K562 (cell line): Measurements from ENCODE around the gene SEC23IP. TPM values are rescaled to one million over a fixed set of nuclear protein-coding genes. Genes with fewer than 3 reads are reported as not detected.

Source experiments
- ATAC-seq: fragments of 200-7000 bp; cut with Tn5 transposase; 3 replicates; pipeline ENCODE4 v1.9.1; 2020; ENCODE audit warnings: moderate library complexity
- BruUV-seq: library from RNA; stranded (reverse); fragments of 400-500 nt; replicated peaks from 2 replicates; lab custom pipeline; 2021; lab: Mats Ljungman, UMichigan
- CTCF ChIA-PET: fragments of 300-600 bp; formaldehyde crosslinking; extraction: SDS; loops from one replicate; lab custom pipeline; 2021; ENCODE audit warnings: low intra/inter-chr PET ratio; lab: Yijun Ruan, JAX
- POLR2A ChIA-PET: fragments of 300-600, 350-650 bp; sonication (Branson Sonifier 250); formaldehyde crosslinking; extraction: SDS; loops from one replicate; lab custom pipeline; 2021; ENCODE audit warnings: antibody characterized with exemption, inconsistent platforms; lab: Yijun Ruan, JAX
- DNase-seq, 4 experiments: peaks; one replicate each; pipeline versions ENCODE4 v3.0.0 to v3.0.0-alpha.2; 2011 to 2018; ENCODE audit warnings: low spot score in 3 of 4, mixed read lengths in 3 of 4; ENCODE audit errors: extremely low read depth in 1 of 4
- FAIRE-seq: peaks from 2 replicates; lab custom pipeline; 2011; peaks lifted over from hg19 to GRCh38; lab: Jason Lieb, UNC
- H2AFZ ChIP-seq: 2 replicates; pipeline ENCODE4 v1.6.0; 2011; ENCODE audit warnings: low read depth, low read length, control low read depth, inconsistent platforms
- H3K27ac ChIP-seq: fragments of 200-600 bp; 3 replicates; pipeline ENCODE4 v1.8.0; 2011; ENCODE audit warnings: low read depth, mild to moderate bottlenecking, control low read depth, inconsistent platforms, low read length, moderate library complexity, mixed read lengths; ENCODE audit errors: extremely low read depth
- H3K27me3 ChIP-seq, 2 experiments: fragments of 300-600 bp in 1 of 2; 2 replicates in 1 of 2; 3 replicates in 1 of 2; pipeline versions ENCODE4 v1.6.0 to v1.8.0; 2011; ENCODE audit warnings: inconsistent platforms in 2 of 2, low read length in 2 of 2, mild to moderate bottlenecking in 1 of 2, mixed read lengths in 1 of 2, moderate library complexity in 1 of 2; ENCODE audit not compliant: control insufficient read depth in 2 of 2, insufficient read depth in 2 of 2
- H3K36me3 ChIP-seq: fragments of 300-600 bp; 3 replicates; pipeline ENCODE4 v1.8.0; 2011; ENCODE audit warnings: mild to moderate bottlenecking, low read length, inconsistent platforms; ENCODE audit not compliant: control insufficient read depth, insufficient read depth
- H3K4me1 ChIP-seq, 2 experiments: fragments of 200-600 bp in 1 of 2; replicated peaks in 1 of 2; 2 replicates in 1 of 2; 3 replicates in 1 of 2; pipeline versions ENCODE4 v1.5.1 to v1.8.0; 2011; ENCODE audit warnings: inconsistent platforms in 2 of 2, low read length in 2 of 2, mild to moderate bottlenecking in 1 of 2, mixed read lengths in 1 of 2, moderate library complexity in 1 of 2; ENCODE audit not compliant: control insufficient read depth in 2 of 2, insufficient read depth in 2 of 2
- H3K4me2 ChIP-seq: 2 replicates; pipeline ENCODE4 v1.6.1; 2011; ENCODE audit warnings: low read length, control low read depth, inconsistent platforms, mixed read lengths; ENCODE audit not compliant: insufficient read depth
- H3K4me3 ChIP-seq: fragments of 200-600 bp; sonication (generic), shearing (Covaris generic); 2 replicates; pipeline ENCODE4 v1.5.1; 2016; ENCODE audit warnings: control low read depth, inconsistent platforms
- H3K79me2 ChIP-seq: fragments of 200-600 bp; 3 replicates; pipeline ENCODE4 v1.8.0; 2011; ENCODE audit warnings: low read length, inconsistent platforms; ENCODE audit not compliant: control insufficient read depth, insufficient read depth
- H3K9ac ChIP-seq, 2 experiments: 2 replicates each; pipeline versions ENCODE4 v1.6.0 to v1.6.1; 2011; ENCODE audit warnings: low read depth in 2 of 2, low read length in 2 of 2, control low read depth in 1 of 2, inconsistent platforms in 1 of 2, mild to moderate bottlenecking in 1 of 2, mixed read lengths in 1 of 2; ENCODE audit not compliant: insufficient read depth in 1 of 2
- H3K9me1 ChIP-seq: one replicate; pipeline ENCODE4 v1.6.0; 2011; ENCODE audit warnings: inconsistent platforms, mild to moderate bottlenecking, low read length, moderate library complexity; ENCODE audit not compliant: control insufficient read depth, insufficient read depth
- H3K9me3 ChIP-seq: replicated peaks from 2 replicates; pipeline ENCODE4 v1.5.1; 2011; ENCODE audit warnings: low read depth, low read length, inconsistent platforms; ENCODE audit not compliant: control insufficient read depth, insufficient read depth
- H4K20me1 ChIP-seq: replicated peaks from 2 replicates; pipeline ENCODE4 v1.6.1; 2011; ENCODE audit warnings: low read length, inconsistent platforms, mixed read lengths; ENCODE audit not compliant: control insufficient read depth, insufficient read depth
- DIDO1 ChIP-seq: fragments of 450-650 bp; IDR thresholded peaks from 2 replicates; pipeline ENCODE4 v1.6.1; 2016; ENCODE audit warnings: low read depth, missing biosample characterization, missing genetic modification characterization
- FOXK1 ChIP-seq: sonication (generic); formaldehyde crosslinking; IDR thresholded peaks from 2 replicates; pipeline ENCODE4 v1.8.0; 2022; ENCODE audit warnings: missing genetic modification reagents, mild to moderate bottlenecking, borderline replicate concordance
- GTF2F1 ChIP-seq: IDR thresholded peaks from 2 replicates; pipeline ENCODE4 v1.6.1; 2011; ENCODE audit warnings: low read depth, low read length, improper control_type of control experiment
- HNRNPL ChIP-seq: fragments of 200-400 bp; formaldehyde crosslinking; IDR thresholded peaks from 2 replicates; pipeline ENCODE4 v1.6.1; 2017; ENCODE audit warnings: low read depth, mild to moderate bottlenecking, low read length
- MAZ ChIP-seq, 2 experiments: fragments of 450-650 bp in 1 of 2; sonication (generic) in 1 of 2; formaldehyde crosslinking; IDR thresholded peaks in 1 of 2; conservative IDR thresholded peaks in 1 of 2; 2 replicates each; pipeline versions ENCODE4 v1.4.0 to v1.5.0; 2020; ENCODE audit warnings: mild to moderate bottlenecking in 1 of 2, missing genetic modification reagents in 1 of 2
- PRPF4 ChIP-seq: fragments of 200-400 bp; formaldehyde crosslinking; IDR thresholded peaks from one replicate; pipeline ENCODE4 v1.6.1; 2017; ENCODE audit warnings: low read length, low read depth, mild to moderate bottlenecking; ENCODE audit not compliant: insufficient read depth, poor library complexity, severe bottlenecking
- SRSF3 ChIP-seq: fragments of 200-400 bp; formaldehyde crosslinking; IDR thresholded peaks from 2 replicates; pipeline ENCODE4 v1.6.1; 2016; ENCODE audit warnings: mild to moderate bottlenecking, low read length, moderate library complexity; ENCODE audit not compliant: insufficient read depth
- XRCC5 ChIP-seq: fragments of 200-400 bp; formaldehyde crosslinking; IDR thresholded peaks from 2 replicates; pipeline ENCODE4 v1.6.1; 2017; ENCODE audit warnings: low read depth, mild to moderate bottlenecking, low read length
- ZBTB17 ChIP-seq: fragments of 450-650 bp; formaldehyde crosslinking; IDR thresholded peaks from 2 replicates; pipeline ENCODE4 v1.4.0; 2020; ENCODE audit warnings: mild to moderate bottlenecking
- ZC3H8 ChIP-seq: fragments of 450-650 bp; IDR thresholded peaks from 2 replicates; pipeline ENCODE4 v1.6.1; 2017
- ZNF12 ChIP-seq: sonication (generic); formaldehyde crosslinking; IDR thresholded peaks from 2 replicates; pipeline ENCODE4 v1.4.0; 2020; ENCODE audit warnings: mild to moderate bottlenecking, missing genetic modification reagents
- ZNF780A ChIP-seq: fragments of 250-450 bp; sonication (Bioruptor Pico); IDR thresholded peaks from 2 replicates; pipeline ENCODE4 v1.5.0; 2021; ENCODE audit warnings: mild to moderate bottlenecking
- WGBS: fragments of 100-300 bp; shearing (Covaris generic); methylation state at CpG from one replicate; pipeline ENCODE4 v1.1.6; 2016; ENCODE audit warnings: low coverage, mixed read lengths; ENCODE audit not compliant: insufficient coverage; ENCODE audit errors: missing lambda C conversion rate; 5-methylcytosine and 5-hydroxymethylcytosine counted together
- in situ Hi-C: fragments of 300-500 bp; cut with MboI; formaldehyde crosslinking; loops from 4 replicates; pipeline ENCODE4 v1.15.0; 2018; ENCODE audit warnings: inconsistent platforms, mixed read lengths
- intact Hi-C: fragments of 100-400 bp; cut with micrococcal nuclease; formaldehyde crosslinking; loops from 2 replicates; pipeline ENCODE4 v1.14.2; 2022
- polyA plus RNA-seq, 8 experiments: library from polyadenylated mRNA; depleted of rRNA in 4 of 8; stranded (reverse) in 5 of 8; unstranded in 3 of 8; fragments of >200 nt; fragmentation: Nextera tagmentation in 2 of 8; fragmentation: Illumina TruSeq in 1 of 8; extraction: Ambion mirVana in 2 of 8; extraction: Trizol in 1 of 8; gene quantifications; 2 replicates each; pipeline versions ENCODE4 v1.2.1 to v1.2.3, GENCODE V29; 2011 to 2014; ENCODE audit warnings: inconsistent platforms in 1 of 8, missing spikeins in 1 of 8
- total RNA-seq, 7 experiments: library from RNA; depleted of rRNA in 6 of 7; stranded (reverse); fragments of >200 nt in 6 of 7; fragmentation: Illumina TruSeq in 2 of 7; extraction: Trizol in 2 of 7; gene quantifications; 2 replicates each; pipeline versions ENCODE4 v1.2.1 to v1.2.3, GENCODE V29; 2011 to 2021; ENCODE audit warnings: low replicate concordance in 1 of 7
- TF ChIP-seq, protein P1 (sequence below): sonication (generic); formaldehyde crosslinking; IDR thresholded peaks from 2 replicates; pipeline ENCODE4 v1.8.1; 2023; ENCODE audit warnings: missing genetic modification reagents, mild to moderate bottlenecking, borderline replicate concordance
- TF ChIP-seq, protein P2 (sequence below): fragments of 250-450 bp; sonication (Bioruptor Pico); IDR thresholded peaks from 2 replicates; pipeline ENCODE4 v1.9.0; 2021; ENCODE audit warnings: mild to moderate bottlenecking, inconsistent platforms
- TF ChIP-seq, protein P3 (sequence below): fragments of 450-650 bp; IDR thresholded peaks from 2 replicates; pipeline ENCODE4 v1.6.1; 2017; ENCODE audit warnings: mild to moderate bottlenecking, moderate library complexity

The SEC23IP gene
- total and polyA plus RNA-seq, 9 of the 15 experiments (the other 6 are each of a cell fraction or from before 2014, with no cell fraction given), result 15.8 to 38.4 (median 22.5) TPM

DNA sequence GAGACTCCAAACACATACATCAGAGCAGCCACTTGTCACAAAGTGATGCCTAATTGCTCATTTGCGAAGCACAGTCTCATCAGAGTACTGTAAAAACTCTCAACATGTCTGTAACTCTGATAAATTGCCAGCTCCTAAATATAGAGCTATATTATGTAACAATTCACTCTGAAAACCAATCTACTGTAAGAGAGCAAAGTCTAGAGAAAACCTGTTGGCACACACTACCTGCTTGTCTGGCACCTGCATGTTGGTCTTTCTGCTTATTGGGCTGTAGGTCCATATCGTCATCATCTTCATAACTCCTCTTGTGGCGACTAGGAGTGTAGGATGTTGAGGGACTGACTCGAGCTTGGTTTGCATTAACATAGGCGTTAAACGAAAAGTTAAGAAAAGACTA, 39.7 kb upstream of the SEC23IP start:
- 89% methylated on average over 6 of the region's 6 CpGs for WGBS
- H3K4me3 ChIP-seq, result no peak overlapping the region
- DNase-seq (no peak), ATAC-seq (no peak), FAIRE-seq (no peak)
- intact Hi-C loops (no loop called here), in situ Hi-C loops (loop anchor here (5.0 kb wide), 1 partner anchor 101 kb away; no protein-coding TSS in a partner anchor)
- no peak overlapping the region for H3K9ac ChIP-seq
- H3K4me1 ChIP-seq, result no peaks in the 10 kb centered on the region
- no peaks in the 10 kb centered on the region for H3K9me1 ChIP-seq
- ChIA-PET POLR2A (no interaction called here), CTCF (no interaction called here)
- H3K36me3 ChIP-seq, result peaks cover 72% of the 10 kb centered on the region
- H3K27me3 ChIP-seq, result no peaks in the 10 kb centered on the region
- no peaks in the 10 kb centered on the region for H3K9me3 ChIP-seq
- H4K20me1 ChIP-seq, result no peaks in the 10 kb centered on the region
- BruUV-seq, result no TSS peak
- peaks cover 3% of the 10 kb centered on the region; the same call in 1 of the 3 replicates for H3K79me2 ChIP-seq
- H3K4me2 ChIP-seq, result no peak overlapping the region
- no peak overlapping the region for H3K27ac ChIP-seq
- H2AFZ ChIP-seq, result no peak overlapping the region
- TF ChIP-seq ZBTB17 (CRISPR knock-in tag) (no peak), ZC3H8 (no peak), HNRNPL (no peak), ZNF780A (CRISPR knock-in tag) (no peak), SRSF3 (no peak), DIDO1 (no peak), XRCC5 (no peak), GTF2F1 (no peak), FOXK1 (CRISPR knock-in tag) (no peak), MAZ (CRISPR knock-in tag; conservative IDR thresholded peaks at IDR 0.05 in 1 of 2, IDR thresholded peaks at IDR 0.05 in 1 of 2) (no peak), ZNF12 (CRISPR knock-in tag) (no peak), PRPF4 (no peak)
- TF ChIP-seq, protein P1, sequence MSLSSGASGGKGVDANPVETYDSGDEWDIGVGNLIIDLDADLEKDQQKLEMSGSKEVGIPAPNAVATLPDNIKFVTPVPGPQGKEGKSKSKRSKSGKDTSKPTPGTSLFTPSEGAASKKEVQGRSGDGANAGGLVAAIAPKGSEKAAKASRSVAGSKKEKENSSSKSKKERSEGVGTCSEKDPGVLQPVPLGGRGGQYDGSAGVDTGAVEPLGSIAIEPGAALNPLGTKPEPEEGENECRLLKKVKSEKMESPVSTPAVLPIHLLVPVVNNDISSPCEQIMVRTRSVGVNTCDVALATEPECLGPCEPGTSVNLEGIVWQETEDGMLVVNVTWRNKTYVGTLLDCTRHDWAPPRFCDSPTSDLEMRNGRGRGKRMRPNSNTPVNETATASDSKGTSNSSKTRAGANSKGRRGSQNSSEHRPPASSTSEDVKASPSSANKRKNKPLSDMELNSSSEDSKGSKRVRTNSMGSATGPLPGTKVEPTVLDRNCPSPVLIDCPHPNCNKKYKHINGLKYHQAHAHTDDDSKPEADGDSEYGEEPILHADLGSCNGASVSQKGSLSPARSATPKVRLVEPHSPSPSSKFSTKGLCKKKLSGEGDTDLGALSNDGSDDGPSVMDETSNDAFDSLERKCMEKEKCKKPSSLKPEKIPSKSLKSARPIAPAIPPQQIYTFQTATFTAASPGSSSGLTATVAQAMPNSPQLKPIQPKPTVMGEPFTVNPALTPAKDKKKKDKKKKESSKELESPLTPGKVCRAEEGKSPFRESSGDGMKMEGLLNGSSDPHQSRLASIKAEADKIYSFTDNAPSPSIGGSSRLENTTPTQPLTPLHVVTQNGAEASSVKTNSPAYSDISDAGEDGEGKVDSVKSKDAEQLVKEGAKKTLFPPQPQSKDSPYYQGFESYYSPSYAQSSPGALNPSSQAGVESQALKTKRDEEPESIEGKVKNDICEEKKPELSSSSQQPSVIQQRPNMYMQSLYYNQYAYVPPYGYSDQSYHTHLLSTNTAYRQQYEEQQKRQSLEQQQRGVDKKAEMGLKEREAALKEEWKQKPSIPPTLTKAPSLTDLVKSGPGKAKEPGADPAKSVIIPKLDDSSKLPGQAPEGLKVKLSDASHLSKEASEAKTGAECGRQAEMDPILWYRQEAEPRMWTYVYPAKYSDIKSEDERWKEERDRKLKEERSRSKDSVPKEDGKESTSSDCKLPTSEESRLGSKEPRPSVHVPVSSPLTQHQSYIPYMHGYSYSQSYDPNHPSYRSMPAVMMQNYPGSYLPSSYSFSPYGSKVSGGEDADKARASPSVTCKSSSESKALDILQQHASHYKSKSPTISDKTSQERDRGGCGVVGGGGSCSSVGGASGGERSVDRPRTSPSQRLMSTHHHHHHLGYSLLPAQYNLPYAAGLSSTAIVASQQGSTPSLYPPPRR, result no peak
- TF ChIP-seq, protein P2, sequence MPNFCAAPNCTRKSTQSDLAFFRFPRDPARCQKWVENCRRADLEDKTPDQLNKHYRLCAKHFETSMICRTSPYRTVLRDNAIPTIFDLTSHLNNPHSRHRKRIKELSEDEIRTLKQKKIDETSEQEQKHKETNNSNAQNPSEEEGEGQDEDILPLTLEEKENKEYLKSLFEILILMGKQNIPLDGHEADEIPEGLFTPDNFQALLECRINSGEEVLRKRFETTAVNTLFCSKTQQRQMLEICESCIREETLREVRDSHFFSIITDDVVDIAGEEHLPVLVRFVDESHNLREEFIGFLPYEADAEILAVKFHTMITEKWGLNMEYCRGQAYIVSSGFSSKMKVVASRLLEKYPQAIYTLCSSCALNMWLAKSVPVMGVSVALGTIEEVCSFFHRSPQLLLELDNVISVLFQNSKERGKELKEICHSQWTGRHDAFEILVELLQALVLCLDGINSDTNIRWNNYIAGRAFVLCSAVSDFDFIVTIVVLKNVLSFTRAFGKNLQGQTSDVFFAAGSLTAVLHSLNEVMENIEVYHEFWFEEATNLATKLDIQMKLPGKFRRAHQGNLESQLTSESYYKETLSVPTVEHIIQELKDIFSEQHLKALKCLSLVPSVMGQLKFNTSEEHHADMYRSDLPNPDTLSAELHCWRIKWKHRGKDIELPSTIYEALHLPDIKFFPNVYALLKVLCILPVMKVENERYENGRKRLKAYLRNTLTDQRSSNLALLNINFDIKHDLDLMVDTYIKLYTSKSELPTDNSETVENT (CRISPR knock-in tag), result no peak
- TF ChIP-seq, protein P3, sequence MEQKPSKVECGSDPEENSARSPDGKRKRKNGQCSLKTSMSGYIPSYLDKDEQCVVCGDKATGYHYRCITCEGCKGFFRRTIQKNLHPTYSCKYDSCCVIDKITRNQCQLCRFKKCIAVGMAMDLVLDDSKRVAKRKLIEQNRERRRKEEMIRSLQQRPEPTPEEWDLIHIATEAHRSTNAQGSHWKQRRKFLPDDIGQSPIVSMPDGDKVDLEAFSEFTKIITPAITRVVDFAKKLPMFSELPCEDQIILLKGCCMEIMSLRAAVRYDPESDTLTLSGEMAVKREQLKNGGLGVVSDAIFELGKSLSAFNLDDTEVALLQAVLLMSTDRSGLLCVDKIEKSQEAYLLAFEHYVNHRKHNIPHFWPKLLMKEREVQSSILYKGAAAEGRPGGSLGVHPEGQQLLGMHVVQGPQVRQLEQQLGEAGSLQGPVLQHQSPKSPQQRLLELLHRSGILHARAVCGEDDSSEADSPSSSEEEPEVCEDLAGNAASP, result no peak
